Measurements from ENCODE around the gene NECTIN1.

NECTIN1 gene

DNA sequence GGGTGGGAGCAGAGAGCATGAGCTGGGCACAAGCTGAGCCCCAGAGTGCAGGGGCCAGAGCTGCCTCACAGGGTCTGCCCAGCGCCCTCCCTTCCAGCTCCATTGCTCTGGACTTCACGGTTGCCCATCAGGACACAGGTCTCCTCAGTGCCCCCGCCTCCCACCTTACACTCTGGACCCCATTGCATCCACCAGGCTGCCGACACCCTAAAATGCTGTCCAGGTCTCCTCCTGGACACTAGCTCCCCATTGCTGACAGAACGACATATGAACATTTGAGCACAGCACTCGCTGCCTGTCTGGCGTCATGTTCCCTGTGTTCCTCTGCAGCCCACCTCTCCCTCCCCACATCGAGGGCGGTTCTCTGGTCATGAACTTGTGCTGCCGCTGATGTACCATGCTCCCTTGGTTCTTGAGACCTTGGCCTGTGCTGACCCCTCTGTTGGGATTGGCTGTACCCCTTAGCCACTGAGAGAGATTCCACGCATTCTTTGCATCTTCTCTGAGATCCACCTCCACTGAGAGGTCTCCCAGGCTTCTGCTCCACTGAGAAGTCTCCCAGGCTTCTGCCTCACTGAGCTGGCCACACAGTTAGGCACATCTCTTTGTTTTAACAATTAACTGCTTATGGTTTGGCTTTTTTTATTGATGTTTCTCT, 34.2 kb upstream of the NECTIN1 start:
- DNase-seq (ENCODE audit: low read depth) = no peak

DNA sequence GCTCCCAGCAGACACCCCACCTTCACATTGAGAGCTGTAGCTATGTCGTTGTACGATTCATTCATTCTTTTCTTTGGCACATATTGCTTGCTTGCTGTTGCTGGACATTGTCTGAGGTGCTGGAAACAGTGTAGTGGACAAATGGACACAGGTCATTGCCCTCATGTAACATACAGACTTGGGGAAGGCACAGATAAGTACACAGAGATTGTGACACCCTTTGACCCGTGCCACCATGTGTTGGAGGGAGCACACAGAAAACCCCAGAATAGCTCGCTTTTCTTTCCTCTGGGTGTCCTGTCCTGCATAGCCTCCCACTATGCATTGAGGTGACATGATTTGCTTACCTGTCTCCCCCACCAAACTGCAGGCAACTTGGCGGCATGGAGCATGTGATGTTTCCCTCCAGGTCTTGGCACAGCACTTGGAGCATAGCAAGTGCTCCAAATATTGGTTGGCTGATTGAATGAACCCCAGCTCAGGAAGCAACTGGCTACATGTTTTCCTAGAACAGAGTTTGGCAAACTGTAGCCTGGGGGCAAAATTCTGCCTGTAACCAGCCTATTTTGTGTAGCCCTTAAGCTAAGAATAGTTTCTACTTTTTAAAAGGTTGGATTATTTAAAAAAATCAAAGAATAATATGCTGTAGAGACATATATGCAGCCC, 30.9 kb upstream of the NECTIN1 start:
- DNase-seq (ENCODE audit: low read depth) = no peak
- H3K4me3 ChIP-seq (ENCODE audit: low read length) = no peak overlapping the region
- TF ChIP-seq, protein P1, sequence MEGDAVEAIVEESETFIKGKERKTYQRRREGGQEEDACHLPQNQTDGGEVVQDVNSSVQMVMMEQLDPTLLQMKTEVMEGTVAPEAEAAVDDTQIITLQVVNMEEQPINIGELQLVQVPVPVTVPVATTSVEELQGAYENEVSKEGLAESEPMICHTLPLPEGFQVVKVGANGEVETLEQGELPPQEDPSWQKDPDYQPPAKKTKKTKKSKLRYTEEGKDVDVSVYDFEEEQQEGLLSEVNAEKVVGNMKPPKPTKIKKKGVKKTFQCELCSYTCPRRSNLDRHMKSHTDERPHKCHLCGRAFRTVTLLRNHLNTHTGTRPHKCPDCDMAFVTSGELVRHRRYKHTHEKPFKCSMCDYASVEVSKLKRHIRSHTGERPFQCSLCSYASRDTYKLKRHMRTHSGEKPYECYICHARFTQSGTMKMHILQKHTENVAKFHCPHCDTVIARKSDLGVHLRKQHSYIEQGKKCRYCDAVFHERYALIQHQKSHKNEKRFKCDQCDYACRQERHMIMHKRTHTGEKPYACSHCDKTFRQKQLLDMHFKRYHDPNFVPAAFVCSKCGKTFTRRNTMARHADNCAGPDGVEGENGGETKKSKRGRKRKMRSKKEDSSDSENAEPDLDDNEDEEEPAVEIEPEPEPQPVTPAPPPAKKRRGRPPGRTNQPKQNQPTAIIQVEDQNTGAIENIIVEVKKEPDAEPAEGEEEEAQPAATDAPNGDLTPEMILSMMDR (IDR thresholded peaks at IDR 0.05; ENCODE audit: insufficient read depth, low read depth, low read length, missing control alignments) = no peak

More for the DNA sequence above, 34.2 kb upstream of the NECTIN1 start:
- no peak overlapping the region for H3K4me3 ChIP-seq (ENCODE audit: low read length)
- TF ChIP-seq, protein P1 (IDR thresholded peaks at IDR 0.05; ENCODE audit: insufficient read depth, low read depth, low read length, missing control alignments) = no peak

DNA sequence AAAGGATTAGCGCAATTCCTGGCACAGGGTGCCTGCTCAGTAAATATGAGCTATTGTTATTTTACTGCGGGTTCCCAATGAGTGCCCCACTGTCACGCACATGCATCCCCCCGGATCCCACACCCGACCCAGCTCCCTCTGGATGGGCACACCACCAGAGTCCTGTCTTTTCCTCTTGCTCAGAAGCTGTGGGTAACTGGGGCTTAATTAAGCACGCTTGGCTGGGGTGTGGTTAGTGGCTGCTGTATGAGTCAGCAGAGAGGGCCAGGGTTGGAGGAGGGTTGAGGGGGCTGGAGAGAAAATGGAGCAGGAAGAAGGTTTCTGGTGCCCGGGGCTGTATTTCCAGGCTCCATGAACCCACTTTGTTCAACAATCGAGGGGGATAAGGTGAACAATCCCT, 30.3 kb upstream of the NECTIN1 start:
- H3K4me3 ChIP-seq (ENCODE audit: low read length) = no peak overlapping the region
- TF ChIP-seq, protein P1 (IDR thresholded peaks at IDR 0.05; ENCODE audit: insufficient read depth, low read depth, low read length, missing control alignments) = no peak
- peak; percentile 74 for DNase-seq (ENCODE audit: low read depth)

DNA sequence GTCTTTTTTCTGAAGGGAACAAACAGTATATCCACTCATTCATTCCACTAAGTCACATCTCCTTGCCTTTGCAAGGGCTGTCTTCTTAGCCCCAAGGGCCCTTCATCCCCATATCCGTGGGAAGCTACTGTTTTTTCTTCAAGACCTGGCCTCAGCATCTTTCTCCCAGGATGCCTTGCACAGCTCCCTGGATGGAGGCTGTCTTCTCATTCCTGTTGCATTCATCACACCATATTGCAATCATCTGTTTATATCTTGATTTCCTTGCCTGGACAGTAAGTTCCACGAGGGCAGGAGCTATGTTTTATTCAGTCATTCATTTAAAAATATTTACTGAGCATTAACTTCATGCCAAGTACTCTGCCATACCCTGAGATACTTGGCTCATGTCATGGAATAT, 29.3 kb upstream of the NECTIN1 start:
- TF ChIP-seq, protein P1 (IDR thresholded peaks at IDR 0.05; ENCODE audit: insufficient read depth, low read depth, low read length, missing control alignments) = no peak
- H3K4me3 ChIP-seq (ENCODE audit: low read length) = no peak overlapping the region
- peak; percentile 37 for DNase-seq (ENCODE audit: low read depth)

DNA sequence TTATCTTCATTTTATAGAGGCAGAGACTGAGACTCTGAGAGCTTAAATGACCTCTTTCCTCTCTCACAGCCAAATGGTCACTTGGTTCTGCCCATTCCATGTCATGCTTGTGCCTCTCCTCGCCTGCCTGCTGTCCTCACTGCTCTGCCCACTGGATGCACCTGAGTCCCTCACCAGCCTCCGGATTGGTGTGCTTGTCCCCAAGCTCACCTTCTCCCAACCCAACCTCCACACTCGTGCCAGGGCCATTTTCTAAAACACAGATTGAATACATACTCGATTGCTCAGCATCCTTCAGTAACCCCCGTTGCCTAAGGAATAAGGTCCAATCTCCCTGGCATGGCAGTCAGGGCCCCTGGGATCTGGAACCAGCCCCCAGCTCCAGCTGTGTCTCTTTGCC, 28.4 kb upstream of the NECTIN1 start:
- DNase-seq (ENCODE audit: low read depth) = no peak
- TF ChIP-seq, protein P1 (IDR thresholded peaks at IDR 0.05; ENCODE audit: insufficient read depth, low read depth, low read length, missing control alignments) = no peak
- H3K4me3 ChIP-seq (ENCODE audit: low read length) = no peak overlapping the region

DNA sequence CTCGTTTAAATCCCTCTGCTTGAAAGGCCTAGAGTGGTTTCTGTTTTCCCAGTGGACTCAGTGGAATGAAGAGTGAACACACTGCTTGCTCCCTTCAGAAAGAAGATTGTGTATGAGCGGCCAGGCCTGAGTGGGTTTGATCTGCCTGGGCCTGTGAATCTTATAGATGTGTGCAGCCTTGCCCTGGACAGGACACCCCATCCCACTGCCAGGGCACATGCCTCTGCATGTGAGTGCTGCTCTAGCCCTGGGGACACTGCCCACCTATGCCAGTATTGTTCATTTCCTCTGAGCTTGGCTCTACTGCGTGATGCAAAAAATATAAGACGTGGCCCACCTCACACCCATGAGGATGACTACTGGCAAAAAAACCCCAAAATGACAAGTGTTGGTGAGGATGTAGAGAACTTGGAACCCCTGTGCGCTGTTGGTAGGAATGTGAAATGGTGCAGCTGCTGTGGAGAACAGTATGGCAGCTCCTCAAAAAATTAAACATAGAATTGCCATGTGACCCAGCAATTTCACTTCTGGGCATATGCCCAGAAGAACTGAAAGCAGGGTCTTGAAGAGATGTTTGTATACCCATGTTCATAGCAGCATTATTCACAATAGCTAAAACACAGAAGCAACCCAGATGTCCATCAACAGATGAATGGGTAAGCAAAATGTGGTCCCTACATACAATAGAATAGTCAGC, 27.3 kb upstream of the NECTIN1 start:
- TF ChIP-seq, protein P1 (IDR thresholded peaks at IDR 0.05; ENCODE audit: insufficient read depth, low read depth, low read length, missing control alignments) = no peak
- no peak for DNase-seq (ENCODE audit: low read depth)
- no peak overlapping the region for H3K4me3 ChIP-seq (ENCODE audit: low read length)

Measured in epithelial cell of esophagus (primary cell).